ENCODE results near the gene SH2D7. TPM values are rescaled to one million over a fixed set of nuclear protein-coding genes. Genes with fewer than 3 reads are reported as not detected.

SH2D7 gene
- total RNA-seq, result under 0.01 TPM in 1 of 2 replicates, not detected in the other

GRCh38 chr15:78092261-78093041 is at the start of gene SH2D7:
TSS of gene SH2D7 (plus strand) at chr15:78092561. CDS start at chr15:78092585, 24 bp downstream.

DNA sequence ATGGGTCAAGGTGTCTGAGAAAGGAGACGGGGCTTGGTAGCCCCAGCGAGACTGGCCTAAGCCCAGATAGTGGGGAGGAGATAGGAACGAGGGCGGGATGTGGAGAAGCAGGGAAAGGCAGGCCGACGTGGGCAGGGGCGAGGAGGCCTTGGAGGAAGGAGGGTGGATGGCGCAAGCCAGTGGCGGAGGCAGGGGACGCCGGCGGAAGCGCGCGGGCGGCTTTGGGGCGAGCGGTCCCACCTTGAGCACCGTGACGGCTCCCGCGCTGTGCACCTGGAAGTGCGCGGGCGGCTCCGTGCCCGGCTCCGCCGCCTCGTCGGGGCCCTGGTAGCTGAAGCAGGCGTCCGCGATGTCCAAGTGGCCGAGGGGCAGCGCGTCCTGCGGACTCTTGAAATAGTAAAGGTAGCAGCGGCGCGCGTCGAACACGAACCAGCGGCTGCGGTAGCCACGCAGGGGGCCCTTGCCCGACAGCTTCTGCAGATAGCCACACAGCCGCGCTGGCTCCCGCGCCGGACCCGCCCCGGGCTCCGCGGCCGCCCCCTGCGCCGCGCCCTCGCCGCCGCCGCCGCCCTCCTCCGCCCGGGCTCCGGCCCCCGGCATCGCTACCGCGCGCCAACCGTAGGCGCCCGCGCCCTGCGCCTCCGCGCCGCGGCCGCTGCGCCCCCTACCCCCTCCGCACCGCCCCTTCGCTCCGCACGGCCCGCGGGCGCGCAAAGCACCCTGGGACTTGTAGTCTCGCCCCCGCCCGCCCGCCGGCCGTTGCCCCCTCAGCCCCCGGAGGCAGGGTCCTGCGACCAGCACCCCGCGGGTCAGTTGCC is 15.1 kb upstream of the SH2D7 start, which contains the start of gene TBC1D2B:
Gene TBC1D2B, minus strand, starts transcription at position 659 of the 818 bp plus-strand sequence. Its CDS starts 59 bp downstream, at position 600.

DNA sequence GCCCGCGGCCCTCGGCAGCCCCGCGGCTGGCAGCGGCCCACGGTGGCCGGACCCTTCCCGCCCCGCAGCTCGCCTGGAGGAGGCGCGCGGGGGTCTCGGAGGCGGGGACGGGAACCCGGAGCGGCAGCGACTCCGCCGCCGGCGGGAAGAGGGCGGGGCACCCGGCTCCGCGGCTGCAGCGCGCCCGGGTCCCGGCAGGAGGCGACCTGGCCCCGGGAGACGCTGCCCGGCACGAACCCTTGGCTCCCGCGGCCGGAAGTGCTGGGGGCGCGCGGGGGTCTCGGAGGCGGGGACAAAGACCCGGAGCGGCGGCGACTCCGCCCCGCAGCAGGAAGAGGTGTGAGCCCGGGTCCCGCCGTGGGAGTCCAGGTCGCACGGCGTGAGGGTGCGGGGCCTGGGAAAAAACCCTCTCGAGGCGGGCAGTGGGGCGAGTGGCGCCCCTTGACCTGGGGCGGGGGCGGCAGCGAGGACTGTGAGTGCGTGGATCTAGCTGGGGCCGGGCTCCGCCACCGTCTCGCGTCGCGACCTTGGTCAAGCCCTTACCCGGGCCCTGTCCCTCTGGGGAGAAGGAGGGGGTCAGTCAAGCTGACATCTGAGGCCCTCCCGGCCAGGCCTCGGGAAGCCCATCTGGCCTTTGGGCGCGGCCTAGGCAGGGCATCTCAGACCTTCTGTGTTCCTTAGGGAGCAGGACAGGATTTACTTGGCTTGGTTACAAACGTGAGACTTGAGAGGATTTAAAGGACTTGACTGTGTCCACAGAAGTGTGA is 39.1 kb downstream of the SH2D7 start, which contains the start of gene CIB2:
Gene CIB2, minus strand, starts transcription at position 151 of the 767 bp plus-strand sequence. CDS start 230 bp downstream, outside the sequence.

DNA sequence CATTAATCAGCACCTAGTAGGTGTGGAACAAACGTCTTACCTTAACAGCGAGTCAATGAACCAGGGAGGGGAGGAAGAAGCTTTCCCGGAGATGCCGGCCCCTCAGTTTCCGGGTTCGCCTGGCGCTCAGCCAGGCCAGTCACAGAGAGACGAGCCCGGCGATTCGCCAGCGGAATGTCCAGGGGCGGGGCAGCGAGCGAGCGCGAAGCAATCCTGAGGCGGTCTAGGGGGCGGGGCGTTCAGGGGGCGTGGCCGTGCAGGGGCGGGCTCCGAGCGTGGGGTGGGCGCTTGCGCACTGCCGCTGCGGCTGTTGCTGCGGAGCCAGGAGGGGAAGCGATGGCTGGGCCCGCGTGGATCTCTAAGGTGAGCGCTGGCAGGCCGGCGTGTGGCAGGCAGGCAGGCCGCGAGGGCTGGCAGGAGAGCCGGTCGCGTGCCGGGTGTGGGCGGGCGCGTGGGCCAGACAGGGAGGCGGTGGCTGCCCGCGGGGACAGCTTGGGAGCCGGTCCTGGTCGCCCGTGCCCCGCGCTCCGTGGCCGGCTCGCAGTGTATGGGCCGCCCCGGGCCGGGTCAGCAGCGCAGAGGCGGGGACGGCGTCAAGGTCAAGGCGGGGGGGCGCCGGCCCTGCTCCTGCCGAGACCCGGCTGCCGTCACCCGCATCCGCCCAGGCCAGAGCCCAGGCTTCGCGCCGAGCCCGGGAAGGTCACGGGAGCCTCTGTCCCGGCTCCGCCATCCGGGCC is 56.9 kb downstream of the SH2D7 start, which contains the start of gene IDH3A:
Gene IDH3A, plus strand, starts transcription at position 295 of the 737 bp plus-strand sequence. Its CDS starts 42 bp downstream, at position 337.

Other genes with a start within 250 kb of the SH2D7 start
- gene TBC1D2B, start 14.8 kb upstream of the SH2D7 start, total RNA-seq, result 50.8 and 98.1 TPM in 2 replicates
- 1.3 and 2.3 TPM in 2 replicates for gene CIB2, start 38.9 kb downstream of the SH2D7 start, total RNA-seq
- gene IDH3A, start 56.8 kb downstream of the SH2D7 start, total RNA-seq, result 22.7 and 37.8 TPM in 2 replicates
- gene ACSBG1, start 142.0 kb downstream of the SH2D7 start, total RNA-seq, result under 0.01 TPM in 1 of 2 replicates, not detected in the other
- 3.1 and 3.6 TPM in 2 replicates for gene DNAJA4, start 172.0 kb downstream of the SH2D7 start, total RNA-seq
- gene SKIC8, start 207.0 kb downstream of the SH2D7 start, total RNA-seq, result 54.9 and 105 TPM in 2 replicates
- not detected in 2 replicates for gene CRABP1, start 247.8 kb downstream of the SH2D7 start, total RNA-seq